Neutrophil (primary cell): Measurements from ENCODE around the gene MGAT2.
A peak's percentile ranks its signal among the peaks of the same experiment; 100 is the strongest.
"Not testable (repeated sequence)": the region's sequence is repeated elsewhere in the genome, so short reads cannot be mapped to it uniquely, and the experiment has no call there.

Source experiments
- H3K27ac ChIP-seq: fragments of 200-600 bp; sonication (generic); 2 replicates; pipeline ENCODE4 v1.5.1; 2016; ENCODE audit warnings: mild to moderate bottlenecking, moderate library complexity
- H3K27me3 ChIP-seq: fragments of 200-600 bp; sonication (generic); 2 replicates; pipeline ENCODE4 v1.6.0; 2016; ENCODE audit warnings: mild to moderate bottlenecking
- H3K36me3 ChIP-seq: fragments of 200-600 bp; sonication (generic); 2 replicates; pipeline ENCODE4 v1.5.1; 2017
- H3K4me1 ChIP-seq, 2 experiments: fragments of 200-600 bp in 1 of 2; sonication (generic) in 1 of 2; 1 replicate in 1 of 2; 2 replicates in 1 of 2; pipeline versions ENCODE4 v1.5.1 to v1.6.1; 2013 to 2016; ENCODE audit warnings: low read depth in 1 of 2, low read length in 1 of 2, mild to moderate bottlenecking in 1 of 2, moderate library complexity in 1 of 2; ENCODE audit not compliant: control insufficient read depth in 1 of 2, insufficient read depth in 1 of 2
- H3K4me3 ChIP-seq, 2 experiments: fragments of 200-600 bp in 1 of 2; sonication (generic) in 1 of 2; 1 replicate in 1 of 2; 2 replicates in 1 of 2; pipeline ENCODE4 v1.5.1; 2013 to 2016; ENCODE audit warnings: low read depth in 1 of 2, low read length in 1 of 2, mild to moderate bottlenecking in 1 of 2, moderate library complexity in 1 of 2
- H3K9me3 ChIP-seq: fragments of 200-600 bp; sonication (generic); 2 replicates; pipeline ENCODE4 v1.5.1; 2016
- CTCF ChIP-seq: fragments of 200-600 bp; sonication (generic); IDR thresholded peaks from 2 replicates; pipeline ENCODE4 v1.5.1; 2016; ENCODE audit warnings: antibody characterized with exemption

MGAT2 gene

GRCh38 chr14:49582113-49582977, 38.3 kb upstream of the MGAT2 start:
- Histone ChIP-seq H3K36me3 (peaks cover 18% of the 10 kb centered on the region), H3K27ac (no peak overlapping the region), H3K27me3 (no peaks in the 10 kb centered on the region), H3K4me1 (peaks cover 16 to 18% of the 10 kb centered on the region in 2 experiments), H3K9me3 (no peaks in the 10 kb centered on the region), H3K4me3 (no peak overlapping the region)
- TF ChIP-seq CTCF: no peak

DNA sequence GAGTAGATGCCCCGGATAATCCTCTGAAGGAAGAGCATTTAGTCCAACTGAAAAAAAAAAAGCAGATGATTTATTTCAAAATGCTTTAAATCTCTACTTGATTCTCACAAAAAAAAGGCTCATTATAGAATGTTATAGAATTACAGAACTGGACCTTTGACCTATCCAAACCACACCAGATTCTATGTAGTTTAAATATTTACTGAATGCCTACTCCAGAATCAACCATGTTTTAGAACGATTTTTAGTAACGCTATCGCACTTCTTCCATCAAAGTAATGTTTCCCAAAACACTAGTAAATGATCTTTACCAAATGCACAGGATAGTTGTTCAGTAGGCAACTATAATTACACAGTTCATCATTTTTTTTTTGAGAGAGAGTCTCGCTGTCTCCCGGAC, 37.0 kb upstream of the MGAT2 start:
- Histone ChIP-seq H3K27me3 (no peaks in the 10 kb centered on the region), H3K9me3 (no peaks in the 10 kb centered on the region), H3K27ac (no peak overlapping the region), H3K4me3 (no peak overlapping the region), H3K4me1 (peaks cover 16 to 19% of the 10 kb centered on the region in 2 experiments), H3K36me3 (peaks cover 18% of the 10 kb centered on the region)
- TF ChIP-seq CTCF: no peak

DNA sequence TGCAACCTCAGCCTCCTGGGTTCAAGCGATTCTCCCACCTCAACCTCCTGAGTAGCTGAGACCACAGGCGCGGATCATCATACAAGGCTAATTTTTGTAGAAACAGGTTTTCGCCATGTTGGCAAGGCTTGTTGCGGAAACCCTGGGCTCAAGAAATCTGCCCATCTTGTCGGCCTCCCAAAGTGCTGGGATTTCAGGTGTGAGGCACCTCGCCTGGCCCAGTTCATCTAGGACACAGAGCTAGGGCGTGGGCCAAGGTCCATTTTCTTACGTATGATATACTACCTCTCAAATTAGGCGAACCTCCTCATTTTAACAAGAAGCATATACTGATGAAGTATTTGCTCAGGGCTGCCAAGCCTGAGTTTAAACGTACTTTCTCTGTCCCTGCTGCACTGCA, 36.5 kb upstream of the MGAT2 start:
- no peak overlapping the region for H3K27ac ChIP-seq
- TF ChIP-seq CTCF: no peak
- H3K4me1 ChIP-seq: peaks cover 16 to 19% of the 10 kb centered on the region in 2 experiments
- H3K27me3 ChIP-seq: no peaks in the 10 kb centered on the region
- peaks cover 18% of the 10 kb centered on the region for H3K36me3 ChIP-seq
- no peak overlapping the region for H3K4me3 ChIP-seq
- no peaks in the 10 kb centered on the region for H3K9me3 ChIP-seq

DNA sequence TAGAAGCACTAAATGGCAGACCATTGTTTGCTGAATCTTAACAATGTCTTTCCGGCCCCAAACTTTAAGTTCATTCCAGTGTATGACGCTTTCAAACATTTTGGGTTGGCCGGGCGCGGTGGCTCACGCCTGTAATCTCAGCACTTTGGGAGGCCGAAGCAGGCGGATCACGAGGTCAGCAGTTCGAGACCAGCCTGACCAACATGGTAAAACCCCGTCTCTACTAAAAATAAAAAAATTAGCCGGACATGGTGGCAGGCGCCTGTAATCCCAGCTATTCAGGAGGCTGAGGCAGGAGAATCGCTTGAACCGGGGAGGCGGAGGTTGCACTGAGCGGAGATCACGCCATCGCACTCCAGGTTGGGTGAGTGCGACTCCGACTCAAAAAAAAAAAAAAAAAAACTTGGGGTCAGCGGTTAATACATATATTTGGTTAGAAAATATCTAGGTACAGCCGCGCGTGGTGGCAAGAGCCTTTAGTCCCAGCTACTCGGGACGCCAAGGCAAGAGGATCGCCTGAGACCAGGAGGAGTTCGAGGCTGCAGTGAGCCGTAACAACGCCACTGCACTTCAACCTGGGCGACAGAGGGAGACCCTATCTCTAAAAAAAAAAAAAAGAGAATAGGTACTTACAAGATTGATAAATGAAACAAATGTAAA, 35.5 kb upstream of the MGAT2 start:
- not testable (repeated sequence) for H3K9me3 ChIP-seq, H3K27me3 ChIP-seq
- Histone ChIP-seq H3K27ac (peak overlapping the region; percentile 86), H3K4me3 (peak overlapping the region; percentile 87 to 93), H3K36me3 (peaks cover 18% of the 10 kb centered on the region), H3K4me1 (peaks cover 16 to 19% of the 10 kb centered on the region in 2 experiments)

DNA sequence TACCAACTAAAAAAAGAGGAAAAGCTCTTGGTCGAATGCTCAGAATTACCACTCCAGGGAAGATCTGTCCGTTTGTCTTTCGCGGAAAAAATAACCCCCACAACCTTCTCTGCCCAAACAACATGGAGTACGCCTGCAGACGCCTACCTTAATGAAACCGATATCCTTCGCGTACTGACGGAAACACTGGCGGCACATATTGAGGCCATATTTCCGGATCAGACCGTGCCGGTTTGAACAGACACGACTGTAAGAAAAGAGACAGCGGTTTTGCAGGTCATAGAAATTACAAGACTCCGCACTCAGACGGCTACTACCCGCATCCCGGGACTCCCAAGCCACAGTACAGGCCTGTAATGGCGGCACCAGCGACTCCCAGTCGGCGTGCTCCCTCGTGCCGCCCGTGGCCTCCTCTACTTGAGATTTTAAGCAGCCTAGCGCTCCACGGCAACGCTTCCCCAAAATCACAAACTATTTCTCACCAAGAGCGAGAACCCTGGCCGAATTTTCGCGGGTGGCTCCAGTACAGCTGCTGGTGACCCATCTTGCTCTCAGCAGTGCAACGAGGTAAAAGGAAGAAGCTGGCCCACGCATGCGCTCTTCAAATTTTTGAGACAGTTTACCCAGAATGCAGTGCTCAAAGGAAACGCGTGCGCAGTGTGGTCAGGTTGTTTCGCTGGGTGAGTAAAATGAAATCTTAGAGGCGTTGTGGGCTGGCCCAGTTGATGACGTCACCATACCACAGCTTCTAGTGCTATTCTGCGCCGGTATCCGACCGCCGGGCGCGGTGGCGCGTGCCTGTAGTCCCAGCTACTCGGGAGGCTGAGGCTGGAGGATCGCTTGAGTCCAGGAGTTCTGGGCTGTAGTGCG, 34.6 kb upstream of the MGAT2 start, which contains the start of gene RPS29:
RPS29 (minus strand) TSS at position 578 of the 870 bp plus-strand sequence; CDS start at position 544, 34 bp downstream.
- Histone ChIP-seq H3K27ac (peak within 1 kb of the TSS; percentile 86), H3K4me1 (peaks cover 16 to 19% of the 10 kb centered on the region in 2 experiments), H3K36me3 (peaks cover 18% of the 10 kb centered on the region), H3K27me3 (no peaks in the 10 kb centered on the region), H3K4me3 (peak within 1 kb of the TSS; percentile 87 to 93), H3K9me3 (no peaks in the 10 kb centered on the region)
- peak; percentile 38 for TF ChIP-seq CTCF
